ENCODE data around the gene PGS1.

GRCh38 chr17:78438694-78439325 is 60.4 kb downstream of the PGS1 start:
- no peak for TF ChIP-seq CTCF (IDR thresholded peaks at IDR 0.05)
- no peak for TF ChIP-seq POLR2AphosphoS5 (IDR thresholded peaks at IDR 0.05)
